Hepatocyte (in vitro differentiated cells): ENCODE results near the gene PLCL2.

ENCODE experiments used
- EZH2 ChIP-seq: fragments of 200-600 bp; sonication (generic); IDR thresholded peaks from 2 replicates; pipeline ENCODE4 v1.6.1; 2016; ENCODE audit warnings: antibody characterized with exemption, mild to moderate bottlenecking, borderline replicate concordance
- EZH2phosphoT487 ChIP-seq: fragments of 200-600 bp; sonication (generic); IDR thresholded peaks from one replicate; pipeline ENCODE4 v1.6.1; 2018; ENCODE audit warnings: antibody characterized with exemption, mild to moderate bottlenecking, low read depth, moderate library complexity; ENCODE audit not compliant: unreplicated experiment, severe bottlenecking
- TF ChIP-seq, protein P1 (sequence below): fragments of 200-600 bp; sonication (generic); IDR thresholded peaks from 2 replicates; pipeline ENCODE4 v1.5.1; 2016; ENCODE audit warnings: antibody characterized with exemption, mild to moderate bottlenecking; ENCODE audit not compliant: poor library complexity

DNA sequence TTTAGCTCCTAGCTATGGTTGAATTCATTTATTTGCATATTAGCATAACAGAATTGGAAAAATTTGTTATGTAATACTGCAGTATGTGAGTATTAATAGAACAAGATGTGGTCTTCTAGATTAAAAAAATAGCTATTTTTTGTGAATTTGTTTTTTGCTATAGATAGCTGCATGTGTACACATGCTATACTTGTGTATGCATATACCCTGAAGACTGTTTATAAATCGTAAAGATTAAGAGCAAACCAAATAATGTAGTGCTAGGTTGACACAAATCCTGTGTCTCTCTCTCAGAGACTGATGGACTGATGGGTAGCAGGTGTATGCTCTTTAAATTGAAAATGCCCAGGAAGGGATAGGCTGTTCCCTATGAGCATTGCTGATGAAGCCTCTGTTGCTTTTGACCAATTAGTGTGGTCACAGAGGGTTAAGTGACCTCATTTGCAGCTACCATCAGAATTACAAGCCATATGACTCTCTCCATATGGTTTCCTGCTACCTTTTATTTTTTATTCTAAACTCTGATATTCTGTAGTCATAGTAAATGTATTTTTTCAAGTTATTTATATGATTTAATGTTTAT, 9.0 kb downstream of the PLCL2 start:
- TF ChIP-seq EZH2 (no peak), EZH2phosphoT487 (no peak)
- TF ChIP-seq, protein P1, sequence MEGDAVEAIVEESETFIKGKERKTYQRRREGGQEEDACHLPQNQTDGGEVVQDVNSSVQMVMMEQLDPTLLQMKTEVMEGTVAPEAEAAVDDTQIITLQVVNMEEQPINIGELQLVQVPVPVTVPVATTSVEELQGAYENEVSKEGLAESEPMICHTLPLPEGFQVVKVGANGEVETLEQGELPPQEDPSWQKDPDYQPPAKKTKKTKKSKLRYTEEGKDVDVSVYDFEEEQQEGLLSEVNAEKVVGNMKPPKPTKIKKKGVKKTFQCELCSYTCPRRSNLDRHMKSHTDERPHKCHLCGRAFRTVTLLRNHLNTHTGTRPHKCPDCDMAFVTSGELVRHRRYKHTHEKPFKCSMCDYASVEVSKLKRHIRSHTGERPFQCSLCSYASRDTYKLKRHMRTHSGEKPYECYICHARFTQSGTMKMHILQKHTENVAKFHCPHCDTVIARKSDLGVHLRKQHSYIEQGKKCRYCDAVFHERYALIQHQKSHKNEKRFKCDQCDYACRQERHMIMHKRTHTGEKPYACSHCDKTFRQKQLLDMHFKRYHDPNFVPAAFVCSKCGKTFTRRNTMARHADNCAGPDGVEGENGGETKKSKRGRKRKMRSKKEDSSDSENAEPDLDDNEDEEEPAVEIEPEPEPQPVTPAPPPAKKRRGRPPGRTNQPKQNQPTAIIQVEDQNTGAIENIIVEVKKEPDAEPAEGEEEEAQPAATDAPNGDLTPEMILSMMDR, result no peak
